Esophagus muscularis mucosa (tissue), 4 donors: ENCODE results near the gene VWDE.

Experiments
- CTCF ChIP-seq, 3 experiments: fragments of 200-600 bp in 2 of 3; fragments of 450-650 bp in 1 of 3; sonication (generic) in 2 of 3; IDR thresholded peaks; one replicate each; pipeline ENCODE4 v1.5.1; 2017 to 2019; ENCODE audit warnings: antibody characterized with exemption in 3 of 3, mild to moderate bottlenecking in 2 of 3, moderate library complexity in 1 of 3
- EP300 ChIP-seq: sonication (generic); formaldehyde crosslinking; IDR thresholded peaks from one replicate; pipeline ENCODE4 v1.6.1; 2017; ENCODE audit warnings: antibody characterized with exemption
- POLR2A ChIP-seq: fragments of 450-650 bp; IDR thresholded peaks from one replicate; pipeline ENCODE4 v1.6.1; 2017; ENCODE audit warnings: antibody characterized with exemption, moderate library complexity, mild to moderate bottlenecking, low read depth
- POLR2AphosphoS5 ChIP-seq, 2 donors: sonication (generic); formaldehyde crosslinking; IDR thresholded peaks; one replicate each; pipeline ENCODE4 v1.6.1; 2017; ENCODE audit warnings: antibody characterized with exemption in 2 of 2

GRCh38 chr7:12296051-12296570, 107.6 kb downstream of the VWDE start:
- TF ChIP-seq CTCF (IDR thresholded peaks at IDR 0.05) (no peak), EP300 (no peak), POLR2AphosphoS5 (IDR thresholded peaks at IDR 0.05) (no peak), POLR2A (no peak)
